ENCODE measurements around the gene UBQLN3.

The UBQLN3 gene

DNA sequence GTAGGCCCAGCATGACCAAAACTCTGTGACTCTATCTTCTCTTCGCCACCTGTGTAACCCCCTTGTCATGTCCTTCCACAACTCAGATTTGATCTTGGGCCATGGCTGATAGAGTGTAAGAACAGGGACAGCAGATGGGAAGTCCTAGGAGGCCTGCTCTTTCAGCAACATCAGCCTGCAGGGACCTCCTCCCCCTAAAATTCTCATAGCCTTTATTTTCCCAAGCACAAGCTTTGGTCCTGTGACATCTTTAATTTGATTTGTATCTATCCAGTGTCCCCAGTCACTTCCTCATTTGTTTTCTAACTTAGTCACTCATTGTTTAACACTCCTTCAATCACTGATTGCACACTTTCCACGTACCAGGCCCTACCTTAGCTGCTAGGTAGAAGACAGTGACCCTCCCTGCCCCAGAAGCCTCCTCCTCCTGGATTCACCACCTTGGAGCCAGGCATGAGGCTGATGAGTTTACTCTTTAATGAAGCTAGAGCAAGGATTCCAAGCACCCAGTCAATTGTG is 5.3 kb downstream of the UBQLN3 start:
- DNase-seq: no peak

DNA sequence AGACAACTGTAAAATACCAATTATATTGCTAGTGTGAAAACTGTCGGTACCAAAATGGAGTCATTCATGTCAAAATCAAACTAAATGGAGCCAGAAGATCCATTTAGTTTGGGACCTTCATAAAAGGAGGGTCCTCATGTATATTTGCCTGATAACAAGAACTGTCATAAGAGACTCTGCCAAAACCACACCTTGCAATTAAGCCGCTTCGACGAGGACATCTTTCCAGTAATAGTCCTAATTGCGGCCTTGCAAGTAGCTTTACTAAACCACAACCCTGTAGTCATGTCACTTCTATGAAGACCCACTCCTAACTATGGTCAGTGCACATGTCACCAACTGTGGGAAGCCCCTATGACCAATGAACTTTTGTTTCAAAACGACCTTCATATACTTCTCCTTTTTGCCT is 9.4 kb downstream of the UBQLN3 start:
- DNase-seq: no peak

DNA sequence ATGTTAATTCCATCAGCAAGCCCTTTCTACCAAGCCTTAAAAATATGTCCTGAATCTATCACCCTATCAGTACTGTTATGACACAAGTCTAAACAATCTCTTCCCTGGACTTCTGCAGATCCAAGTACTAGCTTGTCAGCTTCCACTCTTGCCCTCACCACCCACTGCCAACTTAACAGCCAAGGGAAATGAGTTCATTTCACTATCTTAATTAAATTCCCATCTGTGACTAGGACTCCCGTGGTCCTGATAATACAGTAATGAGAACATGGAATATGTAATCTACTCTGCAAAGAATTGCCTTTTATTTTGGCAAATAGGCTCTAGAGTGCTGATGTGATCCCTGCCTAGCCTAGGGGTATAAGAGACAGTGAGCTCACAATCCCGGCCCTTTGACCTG is 10.1 kb downstream of the UBQLN3 start:
- DNase-seq: no peak

DNA sequence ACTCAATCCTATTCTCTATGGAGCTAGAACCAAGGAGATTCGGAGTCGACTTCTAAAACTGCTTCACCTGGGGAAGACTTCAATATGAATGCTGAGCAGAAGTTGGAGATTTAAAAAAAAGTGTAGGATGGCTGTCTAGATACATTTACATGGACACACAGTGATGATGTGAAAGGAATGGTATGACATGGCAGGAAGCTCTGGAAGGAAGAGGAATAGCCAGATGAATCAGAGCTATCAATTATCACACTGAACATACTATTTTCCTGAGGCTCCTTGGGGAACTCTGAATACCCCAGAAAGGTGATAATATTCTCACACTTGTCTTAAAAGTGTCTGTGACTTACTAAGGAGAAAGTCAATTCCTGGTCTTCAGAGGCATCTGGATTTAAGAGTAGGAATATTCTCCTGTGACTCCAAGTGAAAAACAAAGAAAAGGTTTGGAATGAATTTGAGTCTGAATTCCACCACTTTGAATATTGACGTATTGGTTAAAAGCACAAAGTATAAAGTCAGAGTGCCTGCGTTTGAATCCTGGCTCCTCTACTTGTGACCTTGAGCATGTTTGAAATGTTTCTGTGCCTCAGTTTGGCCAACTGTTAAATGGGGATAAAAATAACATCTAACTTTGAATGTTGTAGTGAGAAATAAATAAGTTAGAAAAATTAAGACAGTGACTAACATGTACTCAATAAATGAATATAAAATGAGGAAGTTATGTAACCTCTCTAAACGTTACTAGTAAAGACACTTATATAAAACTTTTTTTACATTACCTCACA is 20.0 kb downstream of the UBQLN3 start:
- DNase-seq: no peak

DNA sequence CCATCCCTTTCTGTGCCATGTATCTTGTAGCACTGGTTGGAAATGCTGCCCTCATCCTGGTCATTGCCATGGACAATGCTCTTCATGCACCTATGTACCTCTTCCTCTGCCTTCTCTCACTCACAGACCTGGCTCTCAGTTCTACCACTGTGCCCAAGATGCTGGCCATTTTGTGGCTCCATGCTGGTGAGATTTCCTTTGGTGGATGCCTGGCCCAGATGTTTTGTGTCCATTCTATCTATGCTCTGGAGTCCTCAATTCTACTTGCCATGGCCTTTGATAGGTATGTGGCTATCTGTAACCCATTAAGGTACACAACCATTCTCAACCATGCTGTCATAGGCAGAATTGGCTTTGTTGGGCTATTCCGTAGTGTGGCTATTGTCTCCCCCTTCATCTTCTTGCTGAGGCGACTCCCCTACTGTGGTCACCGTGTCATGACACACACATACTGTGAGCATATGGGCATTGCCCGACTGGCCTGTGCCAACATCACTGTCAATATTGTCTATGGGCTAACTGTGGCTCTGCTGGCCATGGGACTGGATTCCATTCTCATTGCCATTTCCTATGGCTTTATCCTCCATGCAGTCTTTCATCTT is 20.9 kb downstream of the UBQLN3 start:
- no peak for DNase-seq

DNA sequence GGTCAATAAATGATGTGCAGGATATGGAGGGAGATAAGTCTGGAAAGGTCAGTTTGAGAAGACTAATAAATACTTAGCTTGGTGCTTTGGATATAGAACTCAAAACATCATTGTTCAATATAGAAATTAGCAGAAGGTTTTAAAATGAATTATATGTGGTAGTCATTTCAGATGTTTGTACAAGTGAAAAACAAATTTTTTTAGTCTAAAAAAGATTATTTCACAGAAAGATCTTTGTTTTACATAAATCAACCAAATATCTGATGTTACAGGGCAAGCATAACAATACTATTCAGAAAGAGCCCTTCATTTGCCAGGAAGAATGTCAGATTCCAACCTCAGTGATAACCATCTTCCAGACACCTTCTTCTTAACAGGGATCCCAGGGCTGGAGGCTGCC is 21.4 kb downstream of the UBQLN3 start, which contains the start of gene OR52D1:
OR52D1 (plus strand) TSS at position 301 of the 400 bp plus-strand sequence; CDS start at position 323, 22 bp downstream.
- no peak for DNase-seq

DNA sequence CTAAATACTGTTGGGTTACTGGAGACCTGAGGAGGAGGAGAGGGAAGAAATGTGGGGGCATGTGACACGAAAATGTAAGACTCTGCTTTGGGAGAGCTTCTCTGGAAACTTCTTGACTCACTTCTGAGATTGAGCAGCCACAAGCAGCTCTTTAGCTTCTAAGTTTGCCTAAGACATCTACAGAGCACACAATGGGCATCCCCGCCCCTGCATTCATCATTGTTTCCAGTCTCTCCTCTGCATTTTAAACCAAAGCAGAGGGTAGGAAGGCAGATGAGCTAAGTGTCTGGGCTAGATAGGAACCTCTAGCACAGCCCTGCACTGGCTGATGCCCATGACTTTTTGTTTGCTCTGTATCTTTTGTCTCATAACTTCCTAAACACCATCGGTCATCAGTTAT is 23.3 kb downstream of the UBQLN3 start:
- DNase-seq: no peak

DNA sequence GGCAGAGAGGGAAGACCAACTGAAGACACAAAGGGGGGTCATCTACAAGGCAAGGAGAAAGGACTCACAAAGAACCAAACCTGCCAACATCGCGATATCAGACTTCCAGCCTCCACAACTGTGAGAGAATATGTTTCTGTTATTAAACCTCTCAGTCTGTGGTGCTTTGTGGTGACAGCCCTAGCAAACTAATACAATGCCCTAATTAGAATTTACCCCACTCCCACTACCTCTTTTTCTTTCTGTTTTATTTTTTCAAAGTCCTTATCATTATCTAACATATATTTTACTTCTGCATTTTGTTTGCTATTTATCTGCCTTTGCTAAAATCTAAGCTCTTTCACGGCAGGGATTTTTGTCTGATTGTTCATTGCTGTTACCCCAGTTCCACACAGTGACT is 23.8 kb downstream of the UBQLN3 start:
- DNase-seq: no peak

DNA sequence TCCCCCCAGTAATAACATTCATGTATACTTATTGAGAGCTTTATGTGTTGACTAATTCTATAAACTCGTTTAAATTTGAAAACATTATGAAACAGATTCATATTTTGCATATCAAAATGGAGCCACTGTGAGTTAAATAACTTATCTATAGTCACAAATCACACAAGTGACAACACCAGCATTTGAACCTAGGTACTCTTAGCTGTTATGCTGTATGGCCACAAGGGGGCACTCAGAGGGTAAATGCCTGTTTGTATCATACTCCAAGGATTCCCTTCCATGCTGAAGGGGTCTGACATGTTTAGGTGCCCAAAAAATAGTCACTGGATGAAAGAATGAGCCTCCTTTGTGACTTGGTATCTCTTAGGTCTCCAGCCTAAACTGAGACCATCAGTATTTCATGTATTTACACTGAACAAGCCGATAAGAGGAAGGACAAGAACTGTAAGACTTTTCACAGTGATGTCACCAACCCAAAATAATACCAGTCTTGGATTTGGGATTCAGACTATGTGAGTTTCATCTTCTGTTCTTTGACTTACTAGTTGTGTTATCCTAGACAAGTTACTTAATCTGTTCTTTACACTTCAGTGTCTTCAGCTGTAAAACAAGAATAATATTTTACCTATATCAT is 33.5 kb downstream of the UBQLN3 start:
- DNase-seq: no peak

DNA sequence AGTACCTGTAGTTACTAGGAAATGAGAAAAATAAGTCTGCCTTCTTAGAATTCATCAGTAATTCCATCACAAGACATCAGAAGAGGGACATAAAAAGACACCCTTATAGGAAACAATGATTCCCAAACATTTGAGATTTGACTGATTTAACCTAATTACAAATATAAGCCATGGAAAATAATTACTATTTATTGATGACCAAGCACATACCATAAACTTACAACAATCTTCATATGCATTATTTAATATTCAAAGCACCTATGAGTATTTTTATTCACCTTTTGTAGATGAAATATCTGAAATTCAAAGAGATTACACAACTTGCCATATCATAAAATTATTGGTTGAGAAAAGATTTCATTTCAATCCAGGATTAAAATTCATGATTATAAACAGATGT is 35.8 kb downstream of the UBQLN3 start:
- DNase-seq: no peak

DNA sequence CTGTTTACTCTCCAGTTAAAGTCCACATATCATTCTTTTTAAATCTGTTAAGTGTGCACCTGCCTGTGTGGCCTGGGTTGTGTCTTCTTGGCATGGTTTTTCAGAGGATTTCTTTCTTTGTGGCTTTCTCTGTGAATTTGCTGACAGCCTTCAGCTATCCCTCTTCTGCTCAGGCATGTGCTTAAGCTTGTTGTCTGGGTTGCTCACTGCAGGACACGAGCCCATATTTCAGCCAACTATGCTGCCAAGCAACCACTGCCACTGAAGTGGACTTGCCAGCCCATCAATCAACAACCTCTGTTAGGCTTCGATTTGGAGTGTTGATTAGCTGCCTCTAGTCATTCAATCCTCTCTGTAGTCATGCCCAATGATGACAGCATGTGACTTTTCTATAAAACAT is 42.2 kb downstream of the UBQLN3 start:
- no peak for DNase-seq

DNA sequence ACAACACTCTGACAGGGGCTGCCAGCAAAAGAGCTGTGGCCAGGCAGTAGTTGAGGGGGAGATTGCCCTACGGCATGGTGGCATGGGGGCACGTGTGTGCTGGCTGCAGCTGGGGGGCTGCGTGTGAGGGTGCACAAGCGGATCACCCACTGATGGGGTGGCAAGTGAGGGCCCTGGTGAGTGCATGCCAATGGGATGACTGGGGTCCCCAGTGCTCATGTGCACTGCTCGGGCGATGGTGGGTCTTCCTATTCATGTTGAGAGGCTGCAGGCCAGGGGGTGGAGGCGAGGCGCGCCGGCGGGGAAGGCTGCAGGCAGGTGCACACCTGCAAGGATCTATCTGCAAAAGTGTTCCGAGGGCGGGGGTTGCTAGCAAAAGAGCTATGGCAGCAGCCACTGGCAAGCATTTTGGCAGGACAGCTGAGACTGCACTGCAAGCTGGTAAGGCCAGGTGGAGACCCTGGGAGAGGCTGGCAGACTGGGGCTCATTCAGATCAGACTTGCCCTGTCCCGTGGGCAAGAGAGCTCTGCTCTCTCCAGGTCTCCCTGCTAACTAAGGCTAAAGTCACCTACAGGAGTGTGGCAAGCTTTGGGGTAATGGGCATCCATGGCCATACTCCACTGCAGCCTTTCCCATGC is 48.7 kb downstream of the UBQLN3 start:
- no peak for DNase-seq
